ENCODE data around the gene CWC27.
"Not testable (repeated sequence)": the region's sequence is repeated elsewhere in the genome, so short reads cannot be mapped to it uniquely, and the experiment has no call there.

- not testable (repeated sequence) for TF ChIP-seq ZNF501 (tag by site-specific recombination; IDR thresholded peaks at IDR 0.05); YY1 (tag by site-specific recombination; IDR thresholded peaks at IDR 0.05); ELK4 (IDR thresholded peaks at IDR 0.05; ENCODE audit: borderline replicate concordance, low read depth, low read length); ZNF350 (tag by site-specific recombination; IDR thresholded peaks at IDR 0.05); ZSCAN5A (tag by site-specific recombination; IDR thresholded peaks at IDR 0.05); KLF10 (tag by site-specific recombination; IDR thresholded peaks at IDR 0.05)
- TF ChIP-seq, protein P1, sequence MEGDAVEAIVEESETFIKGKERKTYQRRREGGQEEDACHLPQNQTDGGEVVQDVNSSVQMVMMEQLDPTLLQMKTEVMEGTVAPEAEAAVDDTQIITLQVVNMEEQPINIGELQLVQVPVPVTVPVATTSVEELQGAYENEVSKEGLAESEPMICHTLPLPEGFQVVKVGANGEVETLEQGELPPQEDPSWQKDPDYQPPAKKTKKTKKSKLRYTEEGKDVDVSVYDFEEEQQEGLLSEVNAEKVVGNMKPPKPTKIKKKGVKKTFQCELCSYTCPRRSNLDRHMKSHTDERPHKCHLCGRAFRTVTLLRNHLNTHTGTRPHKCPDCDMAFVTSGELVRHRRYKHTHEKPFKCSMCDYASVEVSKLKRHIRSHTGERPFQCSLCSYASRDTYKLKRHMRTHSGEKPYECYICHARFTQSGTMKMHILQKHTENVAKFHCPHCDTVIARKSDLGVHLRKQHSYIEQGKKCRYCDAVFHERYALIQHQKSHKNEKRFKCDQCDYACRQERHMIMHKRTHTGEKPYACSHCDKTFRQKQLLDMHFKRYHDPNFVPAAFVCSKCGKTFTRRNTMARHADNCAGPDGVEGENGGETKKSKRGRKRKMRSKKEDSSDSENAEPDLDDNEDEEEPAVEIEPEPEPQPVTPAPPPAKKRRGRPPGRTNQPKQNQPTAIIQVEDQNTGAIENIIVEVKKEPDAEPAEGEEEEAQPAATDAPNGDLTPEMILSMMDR (tag by site-specific recombination; IDR thresholded peaks at IDR 0.05): not testable (repeated sequence)
- TF ChIP-seq, protein P2, sequence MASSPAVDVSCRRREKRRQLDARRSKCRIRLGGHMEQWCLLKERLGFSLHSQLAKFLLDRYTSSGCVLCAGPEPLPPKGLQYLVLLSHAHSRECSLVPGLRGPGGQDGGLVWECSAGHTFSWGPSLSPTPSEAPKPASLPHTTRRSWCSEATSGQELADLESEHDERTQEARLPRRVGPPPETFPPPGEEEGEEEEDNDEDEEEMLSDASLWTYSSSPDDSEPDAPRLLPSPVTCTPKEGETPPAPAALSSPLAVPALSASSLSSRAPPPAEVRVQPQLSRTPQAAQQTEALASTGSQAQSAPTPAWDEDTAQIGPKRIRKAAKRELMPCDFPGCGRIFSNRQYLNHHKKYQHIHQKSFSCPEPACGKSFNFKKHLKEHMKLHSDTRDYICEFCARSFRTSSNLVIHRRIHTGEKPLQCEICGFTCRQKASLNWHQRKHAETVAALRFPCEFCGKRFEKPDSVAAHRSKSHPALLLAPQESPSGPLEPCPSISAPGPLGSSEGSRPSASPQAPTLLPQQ (tag by site-specific recombination; IDR thresholded peaks at IDR 0.05): not testable (repeated sequence)
- TF ChIP-seq, protein P3, sequence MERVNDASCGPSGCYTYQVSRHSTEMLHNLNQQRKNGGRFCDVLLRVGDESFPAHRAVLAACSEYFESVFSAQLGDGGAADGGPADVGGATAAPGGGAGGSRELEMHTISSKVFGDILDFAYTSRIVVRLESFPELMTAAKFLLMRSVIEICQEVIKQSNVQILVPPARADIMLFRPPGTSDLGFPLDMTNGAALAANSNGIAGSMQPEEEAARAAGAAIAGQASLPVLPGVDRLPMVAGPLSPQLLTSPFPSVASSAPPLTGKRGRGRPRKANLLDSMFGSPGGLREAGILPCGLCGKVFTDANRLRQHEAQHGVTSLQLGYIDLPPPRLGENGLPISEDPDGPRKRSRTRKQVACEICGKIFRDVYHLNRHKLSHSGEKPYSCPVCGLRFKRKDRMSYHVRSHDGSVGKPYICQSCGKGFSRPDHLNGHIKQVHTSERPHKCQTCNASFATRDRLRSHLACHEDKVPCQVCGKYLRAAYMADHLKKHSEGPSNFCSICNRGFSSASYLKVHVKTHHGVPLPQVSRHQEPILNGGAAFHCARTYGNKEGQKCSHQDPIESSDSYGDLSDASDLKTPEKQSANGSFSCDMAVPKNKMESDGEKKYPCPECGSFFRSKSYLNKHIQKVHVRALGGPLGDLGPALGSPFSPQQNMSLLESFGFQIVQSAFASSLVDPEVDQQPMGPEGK (tag by site-specific recombination; IDR thresholded peaks at IDR 0.05): not testable (repeated sequence)
- TF ChIP-seq, protein P4, sequence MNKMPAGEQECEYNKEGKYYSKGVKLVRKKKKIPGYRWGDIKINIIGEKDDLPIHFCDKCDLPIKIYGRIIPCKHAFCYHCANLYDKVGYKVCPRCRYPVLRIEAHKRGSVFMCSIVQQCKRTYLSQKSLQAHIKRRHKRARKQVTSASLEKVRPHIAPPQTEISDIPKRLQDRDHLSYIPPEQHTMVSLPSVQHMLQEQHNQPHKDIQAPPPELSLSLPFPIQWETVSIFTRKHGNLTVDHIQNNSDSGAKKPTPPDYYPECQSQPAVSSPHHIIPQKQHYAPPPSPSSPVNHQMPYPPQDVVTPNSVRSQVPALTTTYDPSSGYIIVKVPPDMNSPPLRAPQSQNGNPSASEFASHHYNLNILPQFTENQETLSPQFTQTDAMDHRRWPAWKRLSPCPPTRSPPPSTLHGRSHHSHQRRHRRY (tag by site-specific recombination; IDR thresholded peaks at IDR 0.05): not testable (repeated sequence)
These were observed 170.7 kb downstream of the CWC27 start for GRCh38 chr5:64939422-64939771.
